WTC11 (cell line): Measurements from ENCODE around the gene SYT7.

Experiments used
- ATF1 ChIP-seq: sonication (generic); formaldehyde crosslinking; IDR thresholded peaks from 2 replicates; pipeline ENCODE4 v1.8.1; 2023; ENCODE audit warnings: mild to moderate bottlenecking, moderate library complexity, missing genetic modification reagents
- CTCF ChIP-seq: fragments of 200-600 bp; IDR thresholded peaks from 2 replicates; pipeline ENCODE4 v1.8.0; 2022; ENCODE audit warnings: antibody characterized with exemption
- GRHL2 ChIP-seq: fragments of 250-450 bp; sonication (Bioruptor Pico); IDR thresholded peaks from 2 replicates; pipeline ENCODE4 v1.8.0; 2022; ENCODE audit warnings: mild to moderate bottlenecking, moderate library complexity; ENCODE audit not compliant: insufficient replicate concordance, severe bottlenecking
- NR2C2 ChIP-seq: sonication (generic); formaldehyde crosslinking; IDR thresholded peaks from 2 replicates; pipeline ENCODE4 v1.8.0; 2022; ENCODE audit warnings: mild to moderate bottlenecking, missing genetic modification reagents
- PREB ChIP-seq: sonication (generic); formaldehyde crosslinking; IDR thresholded peaks from 2 replicates; pipeline ENCODE4 v1.8.1; 2022; ENCODE audit warnings: mild to moderate bottlenecking, missing genetic modification reagents, moderate library complexity, borderline replicate concordance
- SMAD3 ChIP-seq: sonication (generic); formaldehyde crosslinking; IDR thresholded peaks from 2 replicates; pipeline ENCODE4 v1.8.0; 2022; ENCODE audit warnings: missing genetic modification reagents, mild to moderate bottlenecking, borderline replicate concordance
- SP1 ChIP-seq: sonication (generic); formaldehyde crosslinking; conservative IDR thresholded peaks from 2 replicates; pipeline ENCODE4 v1.8.1; 2022; ENCODE audit warnings: missing genetic modification reagents
- TEAD1 ChIP-seq: sonication (generic); formaldehyde crosslinking; IDR thresholded peaks from 2 replicates; pipeline ENCODE4 v1.8.0; 2022; ENCODE audit warnings: mild to moderate bottlenecking, missing genetic modification reagents
- TEAD4 ChIP-seq: sonication (generic); formaldehyde crosslinking; IDR thresholded peaks from 2 replicates; pipeline ENCODE4 v1.8.0; 2022; ENCODE audit warnings: mild to moderate bottlenecking, missing genetic modification reagents
- USF2 ChIP-seq: sonication (generic); formaldehyde crosslinking; IDR thresholded peaks from 2 replicates; pipeline ENCODE4 v1.8.1; 2023; ENCODE audit warnings: mild to moderate bottlenecking, missing genetic modification reagents, moderate library complexity
- ZNF121 ChIP-seq: sonication (generic); formaldehyde crosslinking; IDR thresholded peaks from 2 replicates; pipeline ENCODE4 v1.8.0; 2023; ENCODE audit warnings: missing genetic modification reagents
- ZNF423 ChIP-seq: fragments of 250-450 bp; sonication (Bioruptor Pico); IDR thresholded peaks from 2 replicates; pipeline ENCODE4 v2.1.2; 2022; ENCODE audit warnings: mild to moderate bottlenecking, moderate library complexity
- TF ChIP-seq, protein P1 (sequence below): sonication (generic); formaldehyde crosslinking; IDR thresholded peaks from 2 replicates; pipeline ENCODE4 v1.8.1; 2022; ENCODE audit warnings: low read depth, mild to moderate bottlenecking, moderate library complexity, missing genetic modification reagents, borderline replicate concordance
- TF ChIP-seq, protein P2 (sequence below): sonication (generic); formaldehyde crosslinking; IDR thresholded peaks from 2 replicates; pipeline ENCODE4 v1.8.1; 2022; ENCODE audit warnings: missing genetic modification reagents, borderline replicate concordance

- TF ChIP-seq SP1 = no peak
- no peak for TF ChIP-seq NR2C2 (CRISPR knock-in tag)
- no peak for TF ChIP-seq SMAD3
- TF ChIP-seq ATF1 (CRISPR knock-in tag) = no peak
- TF ChIP-seq CTCF = no peak
- TF ChIP-seq PREB (CRISPR knock-in tag) = no peak
- TF ChIP-seq ZNF121 (CRISPR knock-in tag) = no peak
- TF ChIP-seq TEAD1 (CRISPR knock-in tag) = no peak
- TF ChIP-seq GRHL2 (CRISPR knock-in tag) = no peak
- TF ChIP-seq TEAD4 (CRISPR knock-in tag) = no peak
- TF ChIP-seq ZNF423 (CRISPR knock-in tag) = no peak
- TF ChIP-seq, protein P1, sequence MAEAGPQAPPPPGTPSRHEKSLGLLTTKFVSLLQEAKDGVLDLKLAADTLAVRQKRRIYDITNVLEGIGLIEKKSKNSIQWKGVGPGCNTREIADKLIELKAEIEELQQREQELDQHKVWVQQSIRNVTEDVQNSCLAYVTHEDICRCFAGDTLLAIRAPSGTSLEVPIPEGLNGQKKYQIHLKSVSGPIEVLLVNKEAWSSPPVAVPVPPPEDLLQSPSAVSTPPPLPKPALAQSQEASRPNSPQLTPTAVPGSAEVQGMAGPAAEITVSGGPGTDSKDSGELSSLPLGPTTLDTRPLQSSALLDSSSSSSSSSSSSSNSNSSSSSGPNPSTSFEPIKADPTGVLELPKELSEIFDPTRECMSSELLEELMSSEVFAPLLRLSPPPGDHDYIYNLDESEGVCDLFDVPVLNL (CRISPR knock-in tag) = no peak
- no peak for TF ChIP-seq USF2
- TF ChIP-seq, protein P2, sequence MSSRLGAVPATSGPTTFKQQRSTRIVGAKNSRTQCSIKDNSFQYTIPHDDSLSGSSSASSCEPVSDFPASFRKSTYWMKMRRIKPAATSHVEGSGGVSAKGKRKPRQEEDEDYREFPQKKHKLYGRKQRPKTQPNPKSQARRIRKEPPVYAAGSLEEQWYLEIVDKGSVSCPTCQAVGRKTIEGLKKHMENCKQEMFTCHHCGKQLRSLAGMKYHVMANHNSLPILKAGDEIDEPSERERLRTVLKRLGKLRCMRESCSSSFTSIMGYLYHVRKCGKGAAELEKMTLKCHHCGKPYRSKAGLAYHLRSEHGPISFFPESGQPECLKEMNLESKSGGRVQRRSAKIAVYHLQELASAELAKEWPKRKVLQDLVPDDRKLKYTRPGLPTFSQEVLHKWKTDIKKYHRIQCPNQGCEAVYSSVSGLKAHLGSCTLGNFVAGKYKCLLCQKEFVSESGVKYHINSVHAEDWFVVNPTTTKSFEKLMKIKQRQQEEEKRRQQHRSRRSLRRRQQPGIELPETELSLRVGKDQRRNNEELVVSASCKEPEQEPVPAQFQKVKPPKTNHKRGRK (CRISPR knock-in tag) = no peak
Observed at GRCh38 chr11:61556621-61557020, 24.3 kb downstream of the SYT7 start.
